NCI-H1694 (cell line): ENCODE results near the gene DAB2.

Source experiments
- DNase-seq: peaks from one replicate; lab custom pipeline; 2025; lab: John Stamatoyannopoulos, UW

The DAB2 gene

DNA sequence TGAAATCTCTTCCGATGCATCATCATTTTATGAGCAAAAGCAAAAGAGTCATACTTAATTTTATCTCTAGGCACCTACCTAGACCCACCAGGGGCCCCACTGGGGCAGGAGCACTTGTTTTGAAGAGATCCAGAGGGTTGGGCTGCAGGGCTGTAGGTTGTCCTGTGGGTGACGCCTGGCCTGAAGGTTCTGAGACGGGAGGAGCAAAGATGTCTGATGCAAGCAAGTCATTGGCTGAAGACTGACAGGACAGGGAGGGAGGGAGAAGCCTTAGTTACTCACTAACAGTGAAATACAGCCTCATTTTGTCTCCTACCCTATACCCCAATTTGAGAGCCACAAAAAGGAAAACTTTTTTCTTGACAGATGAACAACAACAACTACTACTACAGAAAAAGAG is 43.4 kb downstream of the DAB2 start:
- DNase-seq, result no peak

DNA sequence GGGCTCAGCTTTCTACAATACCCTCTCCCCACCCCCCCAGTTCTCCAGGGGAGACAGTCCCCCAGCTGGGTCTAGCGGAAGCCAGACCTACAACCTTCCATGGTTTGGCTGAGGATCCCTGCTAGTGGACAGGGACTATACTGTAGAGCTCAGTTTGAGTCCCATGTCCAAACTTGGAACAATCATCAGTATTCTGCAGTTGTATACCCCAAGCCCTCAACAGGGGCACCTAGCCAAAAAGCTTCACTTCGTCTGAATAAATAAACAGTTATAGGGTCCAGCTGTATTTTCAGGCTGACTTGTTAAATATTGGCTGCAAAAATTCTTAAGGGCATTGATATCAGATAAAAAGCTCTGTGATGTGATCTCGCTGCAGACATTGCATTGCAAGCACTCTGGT is 45.1 kb downstream of the DAB2 start:
- no peak for DNase-seq

DNA sequence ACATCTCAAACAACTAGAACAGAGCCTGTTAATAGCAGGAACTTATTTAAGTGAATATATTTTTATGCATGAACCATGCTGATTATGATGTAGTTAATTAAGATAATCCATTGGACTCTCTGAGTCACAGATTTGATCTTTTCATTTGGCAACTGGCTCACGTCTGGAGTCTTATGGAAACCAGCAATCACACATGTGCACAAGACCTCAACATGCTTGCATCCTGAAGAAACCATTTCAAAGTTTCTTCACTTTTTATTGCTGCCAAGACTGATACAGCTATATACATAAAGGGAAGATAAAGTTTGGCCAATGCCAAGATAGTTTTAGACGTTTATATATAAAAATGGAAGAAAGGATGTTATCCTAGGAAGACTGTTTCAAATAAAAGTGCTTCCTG is 47.2 kb downstream of the DAB2 start:
- DNase-seq, result no peak

DNA sequence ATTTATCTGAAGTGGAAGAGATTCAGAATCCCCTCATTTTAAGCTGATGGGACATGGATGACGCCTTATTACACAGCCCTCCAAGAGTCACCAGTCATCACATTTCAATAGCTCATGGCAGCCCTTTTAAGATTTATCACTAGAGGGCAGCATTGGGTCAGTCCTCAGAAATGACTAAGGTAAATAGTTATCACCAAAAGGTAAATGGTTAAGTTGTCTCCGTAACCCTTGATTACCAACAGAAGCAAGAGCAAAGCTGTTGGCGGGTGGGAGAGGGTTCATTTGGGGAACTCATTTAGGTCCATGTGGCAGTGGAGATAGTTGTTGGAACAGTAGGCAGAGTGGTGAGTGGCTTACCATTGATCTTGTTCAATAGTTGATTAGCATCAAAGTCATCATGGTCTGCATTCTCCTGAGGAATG is 48.5 kb downstream of the DAB2 start:
- DNase-seq, result peak; percentile 28

DNA sequence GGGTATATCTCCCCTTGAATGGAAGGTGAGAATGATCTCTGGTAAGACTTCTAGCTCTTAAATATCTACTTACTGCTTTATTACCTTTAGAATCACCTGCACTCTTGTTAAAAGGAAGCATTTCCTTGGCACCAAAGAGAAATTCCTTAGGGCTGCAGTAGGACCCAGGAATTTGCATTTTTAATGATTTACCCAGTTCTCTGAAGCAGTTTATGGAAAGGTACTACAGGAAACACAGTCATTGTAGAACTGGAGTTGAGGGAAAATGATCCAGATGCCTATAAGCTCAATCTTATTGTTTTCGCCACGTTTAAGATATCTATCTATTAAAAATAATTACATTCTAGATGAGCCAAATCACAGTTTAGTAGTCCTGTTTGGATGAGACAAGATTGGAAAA is 51.0 kb downstream of the DAB2 start:
- DNase-seq, result no peak

DNA sequence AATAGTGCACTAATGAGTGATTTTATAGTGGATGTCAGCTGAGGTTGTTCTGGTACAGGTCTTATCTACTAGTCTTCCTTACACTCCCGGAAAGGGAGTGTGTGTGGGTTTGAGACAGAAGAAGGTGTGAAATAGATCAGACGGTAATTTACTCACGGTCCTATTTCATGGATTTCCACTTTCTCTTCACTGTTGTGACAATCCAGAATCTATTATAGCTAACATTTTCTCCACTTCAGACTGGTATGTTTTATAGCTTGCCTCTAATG is 53.5 kb downstream of the DAB2 start:
- no peak for DNase-seq

DNA sequence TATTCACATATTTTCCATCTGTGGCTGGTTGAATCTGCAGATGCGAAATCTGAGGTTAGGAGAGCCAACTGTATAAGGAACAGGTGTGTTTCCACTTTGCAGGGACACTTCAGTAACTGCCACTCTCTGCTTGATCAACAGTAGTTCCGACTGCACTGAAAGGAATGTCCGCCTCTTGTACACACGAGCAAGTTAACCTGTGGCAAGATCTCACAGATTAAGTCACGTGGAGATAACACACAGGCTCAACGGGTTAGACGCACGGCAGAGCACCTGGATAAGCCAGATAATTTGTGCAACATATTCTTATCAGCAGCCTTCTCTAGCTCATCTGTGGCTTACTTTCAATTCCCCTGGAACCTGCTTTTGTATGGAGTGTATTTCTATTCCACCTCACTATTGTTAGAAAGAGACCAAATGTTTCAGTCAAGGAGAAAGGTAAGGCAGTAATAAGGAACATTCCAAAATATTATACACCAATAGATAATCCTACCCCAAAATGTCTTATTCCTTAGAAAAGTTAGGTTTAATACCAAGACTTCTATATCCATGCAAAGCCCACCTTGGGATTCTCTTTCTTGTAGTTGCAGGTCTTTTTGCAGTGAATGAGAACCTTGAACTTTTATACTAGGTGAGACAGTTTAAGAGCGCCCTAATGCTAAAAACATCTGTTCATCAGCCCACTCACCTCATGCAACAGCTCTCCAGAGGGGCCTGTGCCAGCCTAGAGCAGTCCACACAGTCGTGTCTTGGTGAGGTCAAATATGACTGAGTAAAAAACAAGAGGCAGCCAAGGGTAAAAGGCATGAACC is 54.0 kb downstream of the DAB2 start:
- no peak for DNase-seq

DNA sequence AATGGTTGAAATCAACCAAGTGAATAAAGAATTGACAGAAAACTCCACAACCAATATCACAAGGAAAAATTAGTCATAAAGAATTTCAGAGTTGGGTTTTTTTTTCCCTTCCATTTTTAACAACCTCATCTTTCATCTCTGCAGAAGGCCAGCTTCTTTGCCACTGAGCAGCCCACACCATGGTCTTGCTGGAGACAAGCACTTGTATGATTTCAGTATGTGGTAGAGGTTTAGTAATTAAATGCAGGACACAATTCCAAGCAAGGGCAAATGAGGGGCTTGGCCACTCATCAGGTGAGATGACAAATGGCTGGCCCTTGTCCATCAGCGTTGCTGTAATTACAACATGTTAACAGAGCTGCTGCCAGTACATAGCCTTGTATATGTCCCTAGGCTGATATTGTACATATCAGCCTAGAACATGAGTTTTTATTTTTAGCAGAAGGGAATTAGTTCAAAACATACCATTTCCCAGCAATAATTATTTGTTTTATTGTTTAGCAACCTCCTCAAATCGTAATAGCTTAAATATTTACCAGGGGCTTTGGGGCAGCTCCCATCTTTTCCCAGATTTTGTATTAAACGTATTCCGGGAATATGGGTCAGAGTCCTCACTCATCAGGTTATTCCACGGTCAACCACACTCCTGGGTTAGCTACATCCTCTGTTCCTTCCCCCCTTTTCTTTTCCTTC is 55.5 kb downstream of the DAB2 start:
- DNase-seq, result no peak

DNA sequence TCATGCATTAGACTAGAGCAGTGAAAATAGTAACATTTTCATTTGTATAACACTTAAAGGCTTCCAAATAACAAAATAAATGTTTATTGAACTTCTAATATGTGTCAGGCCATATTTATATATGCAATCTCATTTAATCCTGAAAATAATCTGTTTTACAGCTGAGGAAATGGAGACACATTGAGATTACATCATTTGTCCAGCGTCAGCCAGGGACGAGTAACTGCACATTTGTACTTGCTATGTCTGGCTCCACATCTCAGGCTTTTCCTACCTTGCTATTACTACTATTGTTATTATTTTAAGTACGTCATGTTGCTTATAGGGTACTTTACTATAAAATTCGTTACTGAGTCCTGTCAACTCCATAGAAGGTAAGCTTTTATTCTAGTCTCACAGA is 56.7 kb downstream of the DAB2 start:
- no peak for DNase-seq

DNA sequence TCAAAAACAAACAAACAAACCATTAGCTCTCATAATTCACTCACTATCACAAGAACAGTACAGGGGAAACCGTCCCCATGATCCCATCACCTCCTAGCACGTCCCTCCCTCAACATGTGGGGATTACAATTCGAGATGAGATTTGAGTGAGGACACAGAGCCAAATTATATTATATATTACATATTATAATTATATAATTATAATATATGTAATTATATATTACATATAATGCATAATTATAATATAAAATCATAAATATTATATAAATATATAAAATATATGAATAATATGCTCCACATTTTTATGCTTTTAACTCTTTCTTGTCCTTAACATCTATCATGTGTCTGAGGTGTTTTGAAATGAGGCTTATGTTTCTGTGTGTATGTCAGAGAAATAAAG is 57.1 kb downstream of the DAB2 start:
- no peak for DNase-seq

DNA sequence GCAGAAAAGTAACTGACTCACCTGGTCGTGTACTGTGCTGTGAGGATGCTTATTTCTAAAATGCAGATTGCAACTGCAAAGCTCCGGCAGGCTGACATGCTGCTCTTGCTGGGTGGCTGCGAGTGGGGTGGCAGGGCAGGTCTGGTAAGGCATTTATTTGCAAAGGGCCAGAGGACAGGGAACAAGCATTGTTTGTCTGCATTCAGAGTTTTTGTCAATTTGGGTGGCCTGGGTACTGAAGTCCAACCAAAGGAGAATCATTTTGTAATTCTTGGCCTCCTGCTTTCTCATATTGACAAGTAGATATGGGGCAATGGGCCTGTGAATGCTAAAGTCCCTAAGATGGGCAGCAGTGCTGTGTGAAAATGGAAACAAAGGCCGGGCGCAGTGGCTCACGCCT is 60.4 kb downstream of the DAB2 start, which contains the start of gene C9:
TSS of gene C9 (minus strand) at position 129 of the 400 bp plus-strand sequence. CDS start at position 98, 31 bp downstream.
- no peak for DNase-seq

DNA sequence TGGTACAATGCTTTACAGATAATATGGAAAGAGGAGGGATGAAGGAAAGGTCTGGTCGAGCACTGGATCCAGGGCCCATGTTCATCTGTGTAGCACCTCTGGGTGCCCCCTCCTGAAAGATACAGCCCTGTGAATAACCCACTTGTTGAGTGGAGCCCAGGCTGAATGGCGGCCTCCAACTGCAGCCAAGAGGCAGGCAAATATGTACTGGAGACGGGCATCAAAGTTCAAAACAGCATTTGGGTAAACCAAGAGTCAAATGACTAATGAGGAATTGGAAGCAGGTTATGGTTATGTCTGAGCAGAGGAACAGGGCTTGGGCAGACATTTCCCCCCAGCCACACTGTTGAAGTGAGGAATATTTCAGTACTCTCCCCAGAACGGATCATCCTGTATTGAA is 61.6 kb downstream of the DAB2 start:
- no peak for DNase-seq

DNA sequence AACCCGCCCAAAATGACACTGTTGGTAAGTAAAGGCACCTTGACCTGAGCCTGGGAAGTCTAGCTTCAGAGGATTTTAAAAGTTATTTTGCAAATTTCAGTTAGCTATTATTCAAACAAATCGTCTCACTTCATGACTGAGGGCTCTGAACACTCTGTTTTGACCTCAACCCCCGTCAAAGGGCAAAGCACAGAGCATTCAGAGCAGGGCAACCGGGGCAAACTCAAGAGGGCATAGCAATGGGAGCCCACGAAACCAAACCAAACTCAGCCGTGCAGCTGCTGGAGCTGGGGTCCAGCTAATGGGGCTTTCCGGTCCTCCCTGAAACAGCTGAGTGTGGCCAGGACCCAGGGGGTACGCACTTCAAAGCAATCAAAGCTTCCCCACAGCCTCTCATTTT is 62.1 kb downstream of the DAB2 start:
- no peak for DNase-seq

DNA sequence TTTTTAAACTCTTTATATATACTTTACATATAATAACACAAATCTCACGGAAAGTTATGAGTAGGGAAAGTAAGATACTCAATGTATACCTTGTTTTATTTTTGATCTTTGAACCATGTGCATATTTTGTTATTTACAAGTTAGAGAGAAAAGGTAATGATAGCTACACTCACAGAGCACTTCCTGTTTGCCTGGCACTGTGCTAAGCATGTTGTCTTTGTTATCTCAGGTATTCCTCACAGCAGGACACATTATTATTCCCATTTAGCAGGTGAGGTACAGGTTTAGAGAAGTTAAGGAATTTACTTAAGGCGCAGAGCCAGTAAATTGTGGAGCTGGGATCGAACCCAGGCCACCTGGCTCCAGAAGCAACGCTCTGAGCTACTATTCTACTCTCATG is 63.5 kb downstream of the DAB2 start:
- no peak for DNase-seq

DNA sequence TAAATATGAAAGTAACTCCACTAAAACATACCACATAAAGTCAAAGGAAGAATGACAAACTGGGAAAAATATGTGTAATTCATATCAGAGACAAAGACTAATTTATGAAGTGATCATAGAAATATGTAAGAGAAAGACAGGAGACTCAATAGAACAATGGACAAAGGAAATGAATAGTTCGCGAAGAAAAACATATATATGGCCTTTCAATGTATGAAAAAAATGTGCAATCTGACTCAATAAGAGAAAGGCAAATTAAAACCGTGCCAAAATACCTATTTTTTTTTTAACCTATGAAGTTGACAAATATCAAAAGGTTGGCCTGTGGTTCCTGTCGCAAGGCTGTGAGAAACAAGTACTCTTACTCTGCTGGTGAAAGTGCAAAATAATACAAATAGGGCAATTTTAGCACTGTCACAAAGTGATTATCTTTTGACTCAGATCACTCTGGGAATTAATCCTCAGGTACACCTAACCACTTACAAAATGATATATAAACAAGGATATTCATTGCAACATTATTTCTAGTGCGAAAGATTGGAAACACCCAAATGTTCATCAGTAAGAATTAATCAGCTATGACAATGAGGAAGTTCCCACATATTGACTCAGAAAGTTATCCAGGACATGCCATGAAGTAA is 64.2 kb downstream of the DAB2 start:
- DNase-seq, result no peak

DNA sequence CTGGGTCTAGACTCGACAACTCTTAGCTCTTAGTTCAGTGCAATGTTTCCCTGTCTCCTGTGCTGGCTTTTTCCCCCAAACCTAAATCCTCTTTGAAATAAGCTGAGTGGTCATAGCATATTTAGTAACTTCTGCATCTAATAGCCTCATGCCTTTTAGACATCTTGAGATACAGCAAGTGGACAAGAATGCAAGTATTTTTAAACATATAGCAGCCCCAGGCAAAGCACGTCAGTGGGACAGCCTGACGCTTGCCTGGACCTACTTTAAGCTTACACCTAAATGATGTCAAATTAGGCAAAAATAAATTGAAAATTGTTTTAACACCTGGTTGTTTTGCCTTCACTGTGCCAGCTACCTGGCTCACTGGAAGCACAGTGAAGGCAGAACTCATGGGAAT is 68.5 kb downstream of the DAB2 start:
- no peak for DNase-seq

DNA sequence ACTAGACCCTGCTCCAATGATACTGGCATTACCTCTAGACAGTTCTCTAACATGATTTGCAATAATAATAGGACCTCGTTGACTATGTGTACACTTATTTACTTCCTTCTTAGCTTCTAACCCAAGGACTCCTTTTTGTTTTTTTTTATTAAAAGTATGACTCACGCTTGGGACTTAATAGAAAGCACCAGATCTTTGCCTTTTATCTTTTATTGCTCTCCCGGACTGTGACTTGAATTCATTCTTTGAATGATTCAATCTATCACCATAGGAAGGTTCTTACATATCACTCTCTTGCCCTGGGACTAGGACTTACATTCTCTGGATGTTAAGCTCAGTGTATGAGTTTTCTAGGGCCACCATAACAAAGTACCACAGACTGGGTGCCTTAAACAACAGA is 69.5 kb downstream of the DAB2 start:
- no peak for DNase-seq

DNA sequence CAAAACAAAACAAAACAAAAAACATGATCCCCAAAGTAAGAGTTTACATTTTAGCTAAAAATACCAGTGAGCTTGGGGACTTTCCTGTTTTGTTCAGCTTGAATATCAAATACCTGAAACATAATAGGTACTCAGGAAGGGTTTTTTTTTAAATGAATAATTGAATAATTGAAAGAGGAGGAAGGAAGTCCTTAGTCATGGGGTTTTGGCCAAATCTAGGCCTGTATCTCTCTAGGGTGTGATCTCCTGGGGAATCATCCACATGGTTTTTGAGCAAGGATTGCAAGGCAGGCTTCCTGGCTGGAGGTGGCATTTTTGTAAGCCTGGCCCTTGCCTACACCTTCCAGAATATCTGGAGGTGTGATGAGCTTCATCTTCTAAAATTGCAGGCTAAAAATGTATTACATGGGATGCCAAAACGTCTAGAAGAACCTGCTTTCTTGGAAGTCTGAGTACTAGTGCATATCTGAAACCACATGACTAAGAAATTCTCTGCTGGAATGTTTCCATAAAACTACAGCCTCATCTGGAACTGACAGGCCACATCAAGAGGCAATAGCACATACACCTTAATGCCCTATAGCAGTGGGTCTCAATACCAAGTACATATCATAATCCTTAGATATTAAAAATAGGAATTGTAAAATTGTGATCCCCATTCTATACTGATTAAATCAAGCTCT is 70.9 kb downstream of the DAB2 start:
- no peak for DNase-seq

DNA sequence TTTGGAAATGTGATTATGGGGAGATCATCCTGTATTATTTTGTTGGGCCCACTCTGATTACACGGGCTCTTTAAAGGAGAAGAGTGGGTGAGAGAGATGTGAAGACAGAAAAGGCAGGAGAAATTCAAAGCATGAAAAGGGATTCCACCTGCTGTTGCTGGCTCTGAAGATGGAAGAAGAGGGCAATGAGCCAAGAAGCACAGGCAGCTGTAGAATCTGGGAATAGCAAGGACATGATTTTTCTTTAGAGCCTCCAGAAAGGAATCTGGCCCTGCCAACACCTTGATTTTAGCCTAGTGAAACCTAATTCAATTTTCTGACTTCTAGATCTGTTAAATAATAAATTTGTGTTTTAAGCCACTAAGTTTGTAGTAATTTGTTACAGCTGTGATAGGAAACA is 71.8 kb downstream of the DAB2 start:
- DNase-seq, result no peak

DNA sequence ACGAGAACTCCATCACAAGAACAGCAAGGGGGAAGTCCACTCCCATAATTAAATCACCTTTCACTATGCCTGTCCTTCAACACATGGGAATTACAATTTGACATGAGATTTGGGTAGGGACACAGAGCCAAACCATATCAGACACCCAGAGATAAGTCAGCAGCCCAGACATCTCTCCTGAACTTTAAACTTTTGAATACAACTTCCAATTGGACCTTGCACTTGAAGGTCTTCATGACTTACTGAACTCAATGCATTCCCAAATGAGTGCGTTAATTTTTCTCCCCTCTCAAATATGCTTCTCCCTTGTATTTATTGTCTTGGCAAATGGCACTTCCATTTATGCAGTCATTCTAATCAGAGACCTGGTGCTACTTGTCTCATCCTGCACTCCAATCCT is 72.6 kb downstream of the DAB2 start:
- no peak for DNase-seq

DNA sequence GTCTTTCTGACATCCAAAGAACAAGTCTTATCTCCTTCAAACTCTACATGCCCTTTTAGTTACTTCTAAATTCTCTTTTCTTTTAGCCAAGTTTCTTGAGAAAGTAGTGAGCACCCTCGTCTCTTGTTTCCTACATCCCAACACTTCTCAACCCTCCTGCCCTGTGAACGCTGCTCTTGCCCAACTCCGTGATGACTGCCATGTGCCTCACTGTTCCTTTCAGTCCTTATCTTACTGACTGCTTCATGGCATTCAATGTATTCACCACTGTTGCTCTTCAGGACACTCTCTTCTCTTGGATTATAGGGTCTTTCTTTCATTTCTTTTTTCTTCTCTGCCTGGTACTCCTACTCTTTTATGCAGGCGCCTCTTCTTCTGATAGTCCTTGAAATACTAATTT is 75.3 kb downstream of the DAB2 start:
- DNase-seq, result no peak

DNA sequence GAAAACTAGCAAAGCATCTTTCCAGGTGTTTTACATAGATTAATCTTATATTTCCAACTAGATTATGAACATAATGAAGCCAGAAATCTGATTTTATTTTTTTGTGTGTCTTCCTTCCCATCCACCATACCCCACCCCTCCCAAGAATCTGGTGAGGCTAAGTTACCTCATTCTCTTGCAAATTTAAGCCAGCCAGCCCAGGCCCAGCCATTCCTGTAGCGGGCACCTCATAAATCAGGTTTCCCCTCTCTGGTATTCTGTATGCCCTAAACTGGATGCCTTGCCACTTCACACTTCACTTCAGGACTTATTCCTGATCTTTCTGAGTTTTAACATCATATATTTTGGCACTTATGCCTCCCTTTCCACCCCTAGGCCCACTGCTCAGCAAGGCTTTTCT is 82.3 kb downstream of the DAB2 start:
- DNase-seq, result no peak

DNA sequence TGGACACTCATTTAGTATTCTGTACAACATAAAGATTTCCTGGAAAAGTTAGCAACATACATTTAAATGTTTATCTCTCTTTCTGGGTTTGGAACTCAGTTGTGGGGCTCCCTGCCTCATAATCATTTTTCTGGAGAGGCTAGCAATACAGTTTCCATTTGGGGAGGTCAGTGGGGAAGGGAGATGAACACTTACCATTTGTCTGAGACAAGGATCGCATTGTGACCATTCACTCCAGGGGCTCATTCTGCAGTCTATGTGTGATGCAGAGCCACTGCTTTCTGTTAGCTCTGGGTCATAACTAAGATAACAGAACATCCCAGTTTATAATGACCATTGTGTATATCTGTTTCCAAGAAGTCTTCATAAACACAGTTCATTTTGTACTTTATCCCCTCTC is 82.9 kb downstream of the DAB2 start:
- DNase-seq, result no peak
